HFFc6 (cell line): ENCODE data around the gene COA8. TPM values are rescaled to one million over a fixed set of nuclear protein-coding genes. Genes with fewer than 3 reads are reported as not detected.

Experiments
- DNase-seq: peaks from one replicate; pipeline ENCODE4 v3.0.0-alpha.2; 2018
- H3K27ac Mint-ChIP-seq: 2 replicates; pipeline ENCODE4 v1.8.0; 2020; ENCODE audit warnings: mild to moderate bottlenecking, mixed read lengths
- H3K27me3 Mint-ChIP-seq: 2 replicates; pipeline ENCODE4 v1.8.0; 2021; ENCODE audit warnings: mild to moderate bottlenecking, moderate library complexity, mixed read lengths; ENCODE audit not compliant: insufficient read depth
- H3K36me3 Mint-ChIP-seq: 2 replicates; pipeline ENCODE4 v1.8.0; 2021; ENCODE audit warnings: low read depth, mixed read lengths
- H3K4me1 Mint-ChIP-seq: 2 replicates; pipeline ENCODE4 v1.8.0; 2020; ENCODE audit warnings: low read depth, mixed read lengths
- H3K4me3 Mint-ChIP-seq: 2 replicates; pipeline ENCODE4 v1.8.0; 2020; ENCODE audit warnings: mild to moderate bottlenecking, moderate library complexity, mixed read lengths
- H3K9me3 Mint-ChIP-seq: 2 replicates; pipeline ENCODE4 v1.8.0; 2020; ENCODE audit warnings: mild to moderate bottlenecking, mixed read lengths
- CTCF ChIP-seq: fragments of 200-600 bp; sonication (generic); IDR thresholded peaks from 2 replicates; pipeline ENCODE4 v1.5.0; 2021; ENCODE audit warnings: antibody characterized with exemption, mild to moderate bottlenecking
- total RNA-seq, 6 experiments: library from RNA; stranded (reverse); fragmentation: NEBNext Ultra II Directional; extraction: Animal tissue kit (Norgen Biotek cat#: 25700); gene quantifications; 2 replicates in 1 of 6; 3 replicates in 5 of 6; pipeline ENCODE4 v1.2.3, GENCODE V29; 2021

The COA8 gene
- total RNA-seq, 6 experiments from 2014 or later: 38.7 to 54.8 (median 46.9) TPM

DNA sequence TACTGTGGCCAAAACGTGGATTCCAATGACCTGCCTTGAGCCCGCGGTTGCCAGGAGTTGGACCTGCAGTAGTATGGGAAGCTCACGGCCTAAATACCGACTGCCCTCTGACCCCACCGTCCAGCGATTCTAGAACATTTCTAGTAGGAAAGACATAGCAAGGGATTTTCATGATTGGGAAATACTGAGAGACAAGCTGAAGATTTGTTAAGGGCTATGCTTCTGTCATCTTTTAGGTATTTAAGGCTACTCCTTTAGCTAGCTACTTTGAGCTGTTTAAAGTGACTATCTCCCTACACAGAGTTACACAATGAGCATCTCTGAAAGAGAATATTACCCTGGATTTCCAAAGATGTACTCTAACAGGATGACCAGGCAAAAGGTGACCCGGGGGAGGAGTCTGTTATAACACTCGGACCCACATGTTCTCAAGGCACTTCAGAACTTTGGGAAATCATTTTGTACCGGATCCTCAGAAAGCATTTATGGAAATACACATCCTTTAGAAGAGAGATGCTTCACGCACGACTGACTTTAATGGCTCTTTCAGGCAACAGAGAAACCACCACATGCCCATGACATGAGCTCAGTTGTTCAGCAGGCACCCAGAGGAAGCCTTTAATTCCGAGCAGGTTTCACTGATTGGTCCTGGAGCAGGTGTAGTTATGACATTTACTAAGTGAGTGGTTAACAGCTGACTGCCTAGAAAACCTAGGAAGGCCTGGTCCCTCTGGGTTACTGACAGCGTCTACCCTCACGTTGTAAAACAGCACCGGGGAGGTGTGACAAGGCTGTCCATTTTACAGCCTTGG lies 4.5 kb upstream of the COA8 start:
- Mint-ChIP-seq H3K27ac (peak overlapping the region; percentile 82), H3K36me3 (peaks cover 17% of the 10 kb centered on the region), H3K9me3 (no peaks in the 10 kb centered on the region), H3K4me3 (peak overlapping the region; percentile 42), H3K27me3 (peaks cover 4% of the 10 kb centered on the region; the same call in 1 of the 2 replicates), H3K4me1 (peaks cover 40% of the 10 kb centered on the region)
- DNase-seq: peak; percentile 53
- no peak for TF ChIP-seq CTCF

GRCh38 chr14:103559766-103560165 lies 3.0 kb upstream of the COA8 start:
- TF ChIP-seq CTCF: no peak
- H3K27ac Mint-ChIP-seq: no peak overlapping the region; the same call in 1 of the 2 replicates
- no peak overlapping the region for H3K4me3 Mint-ChIP-seq
- peaks cover 50% of the 10 kb centered on the region for H3K4me1 Mint-ChIP-seq
- peaks cover 3% of the 10 kb centered on the region; the same call in 1 of the 2 replicates for H3K27me3 Mint-ChIP-seq
- no peaks in the 10 kb centered on the region; the same call in 1 of the 2 replicates for H3K9me3 Mint-ChIP-seq
- no peak for DNase-seq
- peaks cover 23% of the 10 kb centered on the region for H3K36me3 Mint-ChIP-seq

GRCh38 chr14:103560691-103561090 lies 2.1 kb upstream of the COA8 start:
- Mint-ChIP-seq H3K27me3 (peaks cover 3% of the 10 kb centered on the region; the same call in 1 of the 2 replicates), H3K4me3 (peak overlapping the region; percentile 97), H3K9me3 (no peaks in the 10 kb centered on the region; the same call in 1 of the 2 replicates), H3K27ac (peak overlapping the region; percentile 93; the same call in 1 of the 2 replicates), H3K4me1 (peaks cover 50% of the 10 kb centered on the region), H3K36me3 (peaks cover 23% of the 10 kb centered on the region)
- no peak for TF ChIP-seq CTCF
- no peak for DNase-seq

DNA sequence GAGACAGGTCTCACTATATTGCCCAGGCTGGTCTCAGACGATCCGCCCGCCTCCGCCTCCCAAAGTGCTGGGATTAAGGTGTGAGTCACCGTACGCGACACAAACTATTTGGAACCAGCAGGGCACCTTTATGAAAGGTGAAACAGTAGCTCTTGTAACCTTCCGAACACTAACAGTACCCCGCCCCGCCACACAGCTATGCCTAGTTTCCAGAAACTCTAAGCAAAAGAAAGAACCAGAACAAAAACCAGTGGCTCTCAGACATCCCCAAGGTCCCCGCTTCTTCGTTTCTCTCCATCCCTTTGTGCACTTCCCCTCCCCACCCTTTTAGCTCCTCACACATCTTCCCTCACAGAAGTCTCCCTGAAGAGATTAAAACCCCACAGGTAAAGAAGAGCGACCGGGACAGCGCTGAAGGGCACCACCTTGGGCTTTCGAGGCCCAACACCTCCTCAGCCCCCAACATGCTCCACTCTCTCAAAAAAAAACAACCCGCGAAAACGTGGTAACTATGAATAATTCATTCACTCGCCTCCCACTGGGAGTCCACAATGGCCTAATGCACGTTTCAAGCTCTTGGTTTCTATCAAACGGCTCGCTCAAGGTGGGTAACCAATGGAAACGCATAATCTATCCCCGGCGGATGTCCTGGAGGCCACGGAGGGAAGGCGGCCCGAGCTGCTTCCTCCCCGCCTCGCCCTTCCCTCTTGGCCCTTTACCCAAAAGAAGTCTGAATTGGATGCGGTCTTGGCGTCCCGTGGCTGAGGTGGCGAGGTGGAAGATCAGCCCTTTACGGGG lies 1.2 kb upstream of the COA8 start:
- TF ChIP-seq CTCF: no peak
- DNase-seq: peak; percentile 54
- H3K4me3 Mint-ChIP-seq: peak overlapping the region; percentile 97
- no peaks in the 10 kb centered on the region; the same call in 1 of the 2 replicates for H3K9me3 Mint-ChIP-seq
- H3K27me3 Mint-ChIP-seq: peaks cover 3% of the 10 kb centered on the region; the same call in 1 of the 2 replicates
- H3K36me3 Mint-ChIP-seq: peaks cover 23% of the 10 kb centered on the region
- peaks cover 50% of the 10 kb centered on the region for H3K4me1 Mint-ChIP-seq
- H3K27ac Mint-ChIP-seq: peak overlapping the region; percentile 93

DNA sequence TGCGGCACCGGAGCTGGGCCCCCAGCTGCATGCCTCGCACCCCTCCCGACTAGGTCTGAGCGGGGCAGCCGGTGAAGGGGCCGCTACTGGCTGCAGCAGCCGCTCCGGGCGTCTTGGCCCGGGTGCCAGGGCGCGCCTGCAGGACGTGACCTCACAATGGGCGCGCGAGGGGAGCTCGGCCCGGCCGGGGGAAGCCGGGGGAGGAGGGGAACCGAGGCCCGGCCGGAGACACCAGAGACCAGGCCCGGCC lies 656 bp upstream of the COA8 start:
- Mint-ChIP-seq H3K36me3 (peaks cover 23% of the 10 kb centered on the region), H3K9me3 (no peaks in the 10 kb centered on the region; the same call in 1 of the 2 replicates), H3K27ac (peak overlapping the region; percentile 93), H3K4me3 (peak overlapping the region; percentile 97), H3K27me3 (peaks cover 3% of the 10 kb centered on the region; the same call in 1 of the 2 replicates), H3K4me1 (peaks cover 50% of the 10 kb centered on the region)
- no peak for TF ChIP-seq CTCF
- peak; percentile 8 for DNase-seq
